ENCODE results near the gene ISCA2.

The ISCA2 gene

GRCh38 chr14:74538411-74539391 lies 45.1 kb downstream of the ISCA2 start:
- DNase-seq (ENCODE audit: low read depth, low spot score): no peak
- TF ChIP-seq CTCF (IDR thresholded peaks at IDR 0.05; ENCODE audit: low read depth, low read length): no peak
- H3K4me3 ChIP-seq (ENCODE audit: low read depth, low read length): no peak overlapping the region
- in situ Hi-C loops (cut with HindIII; ENCODE audit: low sequenced_read_pairs): no loop called here

GRCh38 chr14:74539503-74539902 lies 45.9 kb downstream of the ISCA2 start:
- no peak for TF ChIP-seq CTCF (IDR thresholded peaks at IDR 0.05; ENCODE audit: low read depth, low read length)
- in situ Hi-C loops (cut with HindIII; ENCODE audit: low sequenced_read_pairs): no loop called here
- no peak for DNase-seq (ENCODE audit: low read depth, low spot score)
- no peak overlapping the region for H3K4me3 ChIP-seq (ENCODE audit: low read depth, low read length)

GRCh38 chr14:74541225-74541624 lies 47.7 kb downstream of the ISCA2 start:
- TF ChIP-seq CTCF (IDR thresholded peaks at IDR 0.05; ENCODE audit: low read depth, low read length): no peak
- H3K4me3 ChIP-seq (ENCODE audit: low read depth, low read length): no peak overlapping the region
- no peak for DNase-seq (ENCODE audit: low read depth, low spot score)
- in situ Hi-C loops (cut with HindIII; ENCODE audit: low sequenced_read_pairs): no loop called here

GRCh38 chr14:74542056-74542685 lies 48.6 kb downstream of the ISCA2 start:
- in situ Hi-C loops (cut with HindIII; ENCODE audit: low sequenced_read_pairs): no loop called here

GRCh38 chr14:74543771-74544438 lies 50.3 kb downstream of the ISCA2 start:
- no peak overlapping the region for H3K4me3 ChIP-seq (ENCODE audit: low read depth, low read length)
- TF ChIP-seq CTCF (IDR thresholded peaks at IDR 0.05; ENCODE audit: low read depth, low read length): no peak
- in situ Hi-C loops (cut with HindIII; ENCODE audit: low sequenced_read_pairs): no loop called here
- no peak for DNase-seq (ENCODE audit: low read depth, low spot score)

More at GRCh38 chr14:74542056-74542685, 48.6 kb downstream of the ISCA2 start:
- TF ChIP-seq CTCF (IDR thresholded peaks at IDR 0.05; ENCODE audit: low read depth, low read length): no peak
- H3K4me3 ChIP-seq (ENCODE audit: low read depth, low read length): no peak overlapping the region
- DNase-seq (ENCODE audit: low read depth, low spot score): no peak

- no peak for TF ChIP-seq CTCF (IDR thresholded peaks at IDR 0.05; ENCODE audit: low read depth, low read length)
- no peak overlapping the region for H3K4me3 ChIP-seq (ENCODE audit: low read depth, low read length)
- in situ Hi-C loops (cut with HindIII; ENCODE audit: low sequenced_read_pairs): no loop called here
- no peak for DNase-seq (ENCODE audit: low read depth, low spot score)
Observed at GRCh38 chr14:74545386-74545785, 51.8 kb downstream of the ISCA2 start.
